ENCODE measurements around the gene TKTL1. TPM values are rescaled to one million over a fixed set of nuclear protein-coding genes. Genes with fewer than 3 reads are reported as not detected.
"Not testable (repeated sequence)": the region's sequence is repeated elsewhere in the genome, so short reads cannot be mapped to it uniquely, and the experiment has no call there.

Gene TKTL1
- polyA plus RNA-seq, 1 donor = 0.28 TPM

DNA sequence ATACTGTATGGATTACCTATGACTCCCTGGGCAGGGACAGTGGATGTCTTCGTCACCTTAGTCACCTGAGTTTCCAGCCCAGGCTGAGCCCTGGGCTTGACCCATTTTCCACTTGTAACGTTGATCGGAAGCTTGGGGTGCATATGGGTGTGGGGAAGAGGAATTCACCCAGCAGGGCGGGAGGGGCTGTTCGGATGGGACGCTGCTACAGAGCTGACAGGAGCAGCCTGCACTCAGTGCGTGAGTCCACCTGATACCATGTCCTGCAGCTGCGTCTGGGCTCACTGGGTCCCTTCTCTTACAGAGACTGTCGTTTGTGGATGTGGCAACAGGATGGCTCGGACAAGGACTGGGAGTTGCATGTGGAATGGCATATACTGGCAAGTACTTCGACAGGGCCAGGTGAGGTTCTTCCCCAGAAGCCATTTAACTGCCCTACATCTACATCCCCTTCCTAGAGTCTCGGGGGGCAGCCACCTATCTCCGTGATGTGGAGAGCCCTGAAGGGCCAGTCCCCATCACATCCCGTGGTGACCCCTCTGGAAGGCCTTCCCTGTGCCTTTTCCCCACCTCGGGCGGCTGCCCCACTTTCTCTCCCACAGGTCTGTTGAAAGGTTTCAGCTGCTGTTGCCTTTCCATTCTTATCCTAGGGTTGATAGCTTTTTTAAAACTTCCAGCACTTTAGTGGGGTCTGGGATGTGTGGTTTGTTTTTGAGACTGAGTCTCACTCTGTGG is 13.6 kb downstream of the TKTL1 start:
- DNase-seq = no peak

DNA sequence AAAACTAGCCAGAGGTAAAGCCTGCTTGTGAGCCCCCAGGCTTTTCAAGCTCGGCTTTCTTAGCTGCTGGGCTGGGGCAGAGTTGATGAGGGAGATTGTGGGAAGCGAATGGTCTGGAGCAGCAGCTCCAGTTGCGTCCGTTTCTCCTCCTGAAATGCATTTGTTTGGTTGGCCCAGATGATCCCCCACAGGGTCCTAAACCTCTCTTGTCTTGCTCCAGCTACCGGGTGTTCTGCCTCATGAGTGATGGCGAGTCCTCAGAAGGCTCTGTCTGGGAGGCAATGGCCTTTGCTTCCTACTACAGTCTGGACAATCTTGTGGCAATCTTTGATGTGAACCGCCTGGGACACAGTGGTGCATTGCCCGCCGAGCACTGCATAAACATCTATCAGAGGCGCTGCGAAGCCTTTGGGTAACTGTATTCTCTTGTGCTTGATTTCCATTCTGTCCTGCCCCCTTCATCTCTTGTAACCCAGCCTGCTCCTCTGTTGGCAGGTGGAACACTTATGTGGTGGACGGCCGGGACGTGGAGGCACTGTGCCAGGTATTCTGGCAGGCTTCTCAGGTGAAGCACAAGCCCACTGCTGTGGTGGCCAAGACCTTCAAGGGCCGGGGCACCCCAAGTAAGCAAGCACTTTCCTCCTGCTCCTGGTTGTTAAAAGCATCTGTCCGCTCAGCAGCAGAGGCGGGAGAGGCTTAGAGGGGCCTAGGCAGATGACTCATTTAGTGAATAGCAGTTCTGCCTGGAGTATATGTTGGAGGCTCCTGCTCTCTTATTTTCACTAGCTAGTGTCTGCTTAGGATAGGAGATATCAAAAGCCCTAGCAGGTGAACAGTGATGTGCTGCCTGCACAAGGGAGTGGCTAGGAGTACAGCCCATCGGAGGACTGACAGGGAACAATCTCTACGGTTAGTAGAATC is 15.3 kb downstream of the TKTL1 start:
- DNase-seq = no peak

DNA sequence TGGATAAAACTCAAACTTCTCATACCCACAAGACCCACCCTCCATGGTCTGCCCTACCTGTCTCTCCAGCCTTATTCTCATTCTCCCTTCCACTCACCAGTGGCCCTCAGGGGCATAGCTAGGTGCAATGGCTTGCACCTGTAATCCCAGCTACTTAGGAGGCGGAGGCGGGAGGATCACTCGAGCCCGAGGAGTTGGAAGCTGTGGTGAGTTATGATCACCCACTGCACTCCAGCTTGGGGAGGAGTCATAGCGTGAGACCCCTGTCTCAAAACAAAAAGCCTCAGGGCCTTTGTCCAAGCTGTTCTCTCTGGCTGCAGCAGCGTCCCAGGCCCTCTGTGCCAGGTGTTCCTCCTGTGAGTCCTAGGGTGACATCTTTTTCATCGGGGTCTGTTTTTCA is 16.5 kb downstream of the TKTL1 start:
- DNase-seq = no peak

DNA sequence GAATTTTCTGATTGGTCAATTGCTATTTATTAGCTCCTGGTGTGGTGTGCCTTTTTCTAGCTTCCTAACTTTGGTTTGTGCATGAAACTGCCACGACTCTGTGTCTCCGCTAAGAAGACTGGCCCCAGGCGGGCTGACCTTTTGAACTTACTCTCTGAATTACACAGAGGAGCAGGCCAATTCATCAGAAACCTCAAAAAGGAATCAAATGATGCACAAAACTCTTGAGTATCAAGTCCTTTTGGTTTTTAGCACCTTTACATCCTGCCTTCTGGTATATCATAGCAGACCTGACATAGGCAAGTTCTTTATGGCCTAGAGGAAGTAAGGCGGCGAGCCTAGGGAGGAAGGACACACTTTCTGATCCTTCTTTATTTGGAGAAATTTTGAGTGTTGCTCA is 17.6 kb downstream of the TKTL1 start:
- DNase-seq = no peak

DNA sequence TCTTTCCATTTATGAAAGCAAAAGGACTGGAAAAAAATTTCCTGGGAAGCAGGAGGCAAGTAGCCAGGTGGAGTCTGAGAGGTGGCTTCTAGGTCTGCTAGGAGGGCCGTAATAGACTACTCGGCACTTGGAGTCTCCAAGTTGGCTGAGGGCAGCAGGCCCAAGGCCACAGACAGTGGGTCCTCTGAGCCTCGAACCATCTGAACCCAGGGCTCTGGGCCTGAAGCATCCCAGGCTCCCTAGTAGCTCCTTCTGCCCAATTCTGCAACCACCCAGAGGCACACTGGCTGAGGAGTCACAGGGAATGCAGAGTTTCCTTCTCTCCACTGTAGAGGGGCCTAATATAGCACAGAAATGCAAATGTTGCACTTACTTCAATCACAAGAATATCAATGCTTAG is 19.8 kb downstream of the TKTL1 start:
- no peak for DNase-seq

DNA sequence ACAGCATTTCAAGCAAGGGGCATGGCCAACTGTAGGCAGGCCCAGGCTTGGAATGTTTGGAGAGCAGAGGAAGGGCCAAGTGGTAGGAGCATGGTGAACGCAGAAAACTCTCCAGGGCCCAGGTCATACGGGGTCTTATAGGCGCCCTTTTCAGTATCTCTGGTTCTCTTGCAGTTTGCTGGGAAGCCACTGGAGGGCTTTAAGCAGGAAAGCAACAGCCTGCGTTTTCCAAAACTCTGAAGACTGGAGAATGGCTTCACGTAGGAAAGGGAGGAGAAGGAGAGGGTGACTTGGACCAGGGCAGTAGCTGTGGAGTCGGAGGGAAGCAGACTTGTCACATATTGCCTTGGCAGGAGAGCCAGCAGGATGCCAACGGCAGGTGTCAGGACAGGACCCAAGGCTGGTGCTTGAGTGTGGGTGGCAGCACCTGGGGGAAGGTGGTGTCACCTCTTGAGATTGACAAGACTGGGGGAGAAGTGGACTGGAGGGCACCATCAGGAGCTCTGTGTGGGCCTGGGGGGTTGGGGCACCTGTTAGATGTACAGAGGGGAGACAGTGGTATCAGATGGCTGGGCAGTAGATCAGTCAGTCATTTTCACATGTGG is 21.9 kb downstream of the TKTL1 start:
- DNase-seq = no peak

DNA sequence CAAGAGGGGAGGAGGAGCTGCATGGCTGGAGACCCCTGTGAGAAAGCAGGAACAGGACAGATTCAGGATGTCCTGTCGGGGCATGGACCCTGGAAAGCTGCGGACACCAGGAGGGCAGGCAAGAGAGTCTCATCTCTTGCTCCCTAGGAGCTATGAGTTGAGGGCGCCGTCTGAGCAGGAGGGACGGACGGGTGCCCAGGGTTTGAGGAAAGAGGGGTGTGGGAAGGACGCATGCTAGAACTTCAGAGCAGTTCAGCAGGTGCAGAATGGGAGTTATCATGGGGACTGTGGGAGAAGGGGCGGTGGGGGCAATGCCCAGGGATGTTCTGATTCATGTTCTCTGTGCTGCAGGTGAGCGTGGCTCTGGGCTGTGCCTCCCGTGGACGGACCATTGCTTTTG is 24.8 kb downstream of the TKTL1 start:
- no peak for DNase-seq

DNA sequence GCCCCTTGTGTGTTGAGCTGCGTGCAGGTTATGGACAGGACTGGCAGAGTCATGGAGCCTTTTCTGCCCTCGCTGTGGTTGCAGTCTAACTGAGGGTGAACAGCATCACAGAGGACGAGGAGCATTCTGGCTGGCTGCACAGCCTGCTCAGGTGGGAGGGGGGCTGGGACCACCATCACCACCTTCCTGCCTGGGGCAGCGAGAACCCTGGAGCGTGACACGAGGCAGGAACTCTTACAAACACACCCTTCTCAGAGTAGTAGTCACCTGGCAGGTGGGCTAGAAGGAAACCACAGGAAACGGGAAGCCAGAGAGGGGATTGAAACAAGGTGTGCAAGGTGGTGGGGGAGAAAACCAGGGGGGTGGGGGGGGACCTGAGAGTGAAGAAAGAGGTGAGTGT is 25.6 kb downstream of the TKTL1 start:
- DNase-seq = no peak

DNA sequence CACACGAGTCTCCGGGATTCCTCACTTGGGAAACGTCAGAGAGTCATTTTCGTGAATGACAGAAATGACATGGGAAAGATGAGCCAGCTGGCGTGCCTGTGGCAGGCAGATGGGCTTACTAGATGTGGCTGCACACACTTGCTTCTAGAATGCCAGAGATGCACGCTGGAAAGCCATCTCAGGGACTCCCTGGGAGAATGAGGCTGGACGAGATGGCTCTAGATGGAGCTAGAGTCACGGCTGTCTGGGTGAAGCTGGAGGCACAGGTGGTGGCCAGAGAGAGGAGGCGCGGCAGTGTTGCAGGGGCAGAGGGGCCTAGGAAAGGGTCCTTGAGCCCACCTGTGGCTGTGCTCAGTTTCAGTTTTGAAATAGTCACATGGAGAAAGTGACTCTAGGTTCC is 26.0 kb downstream of the TKTL1 start:
- no peak for DNase-seq

DNA sequence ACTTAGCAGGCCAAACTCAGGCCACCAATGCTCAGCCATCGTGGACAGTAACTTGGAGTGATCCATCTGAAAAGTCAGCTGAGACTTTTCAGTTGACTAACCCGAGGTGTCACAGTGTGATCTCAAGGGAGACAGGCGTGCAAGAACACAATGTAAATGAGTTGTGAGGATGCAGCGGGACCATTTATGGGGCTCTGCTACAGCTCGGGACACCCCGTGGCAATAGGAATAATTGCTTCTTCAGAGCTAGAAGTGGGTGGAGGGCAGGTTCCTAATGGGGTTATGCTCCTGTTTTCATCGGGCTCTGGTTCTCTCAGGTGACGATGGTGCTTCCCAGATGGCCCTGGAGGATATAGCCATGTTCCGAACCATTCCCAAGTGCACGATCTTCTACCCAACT is 27.3 kb downstream of the TKTL1 start:
- no peak for DNase-seq

DNA sequence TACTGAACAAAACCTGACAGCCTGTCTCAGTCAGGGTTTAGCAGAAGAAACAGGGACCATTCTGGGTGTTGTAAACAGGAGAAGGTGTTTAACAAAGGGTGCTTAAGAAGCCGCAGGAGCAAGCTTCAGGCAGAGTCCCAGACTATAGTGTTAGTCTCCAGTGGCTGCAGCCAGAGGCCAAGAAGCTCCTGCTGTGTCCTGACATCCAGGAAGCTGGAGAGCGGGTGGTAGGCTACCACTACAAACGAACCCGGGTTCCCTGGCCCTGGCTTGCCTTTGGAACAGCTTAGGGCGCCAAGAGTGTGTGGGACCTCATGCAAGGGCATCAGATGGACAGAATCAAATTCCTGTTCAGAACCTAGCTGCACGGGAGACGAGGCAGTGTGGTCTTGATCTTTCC is 27.9 kb downstream of the TKTL1 start:
- no peak for DNase-seq

DNA sequence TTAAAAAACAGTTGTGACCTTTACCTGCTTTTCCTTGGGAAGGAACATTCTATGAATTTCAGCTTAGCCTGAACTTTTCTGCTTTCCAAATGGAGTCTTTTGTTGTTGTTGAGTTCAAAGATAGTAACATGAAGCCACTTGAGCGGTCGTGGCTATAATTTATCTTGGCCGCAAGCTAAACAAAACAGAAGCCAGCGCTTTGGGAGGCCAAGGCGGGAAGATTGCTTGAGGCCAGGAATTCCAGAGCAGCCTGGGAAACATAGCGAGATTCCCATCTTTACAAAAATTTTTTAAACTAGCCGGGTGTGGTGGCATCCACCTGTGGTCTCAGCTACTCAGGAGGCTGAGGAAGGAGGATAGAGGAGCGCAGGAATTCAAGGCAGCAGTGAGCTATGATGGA is 29.9 kb downstream of the TKTL1 start:
- DNase-seq = peak; percentile 54

DNA sequence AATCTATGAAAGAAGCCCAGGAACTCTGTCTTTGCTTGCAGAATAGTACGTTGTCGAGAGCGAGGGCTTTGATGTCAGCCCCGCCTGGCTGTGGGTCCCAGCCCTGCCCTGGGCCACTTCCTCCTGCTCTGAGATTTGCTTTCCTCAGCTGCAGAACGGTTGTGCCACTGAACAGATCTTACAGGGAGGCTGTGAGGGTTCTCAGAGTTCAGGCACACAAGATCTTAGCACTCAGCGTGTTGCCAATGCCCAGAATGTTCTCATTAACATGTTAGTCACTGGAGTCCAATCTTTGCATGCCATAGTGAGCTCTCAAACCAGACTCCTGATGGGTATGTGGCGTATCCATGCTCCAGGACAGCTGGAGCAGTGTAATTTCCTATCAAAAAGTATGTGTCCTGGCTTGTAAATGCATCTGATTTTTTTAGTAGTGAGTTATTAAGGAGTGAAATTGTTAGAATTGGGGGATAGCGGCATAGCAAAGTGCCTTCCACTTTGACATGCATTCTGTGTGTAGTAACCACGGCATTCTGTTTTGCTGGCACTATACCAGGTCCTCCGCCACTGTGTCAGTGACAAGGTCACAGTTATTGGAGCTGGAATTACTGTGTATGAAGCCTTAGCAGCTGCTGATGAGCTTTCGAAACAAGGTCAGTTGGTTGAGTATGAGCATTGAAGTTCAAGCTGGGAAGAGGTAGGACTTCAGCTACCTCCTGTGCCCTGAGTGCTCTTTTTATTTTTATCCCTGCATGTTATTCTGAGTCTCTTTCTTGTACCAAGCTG is 31.6 kb downstream of the TKTL1 start:
- no peak for DNase-seq

DNA sequence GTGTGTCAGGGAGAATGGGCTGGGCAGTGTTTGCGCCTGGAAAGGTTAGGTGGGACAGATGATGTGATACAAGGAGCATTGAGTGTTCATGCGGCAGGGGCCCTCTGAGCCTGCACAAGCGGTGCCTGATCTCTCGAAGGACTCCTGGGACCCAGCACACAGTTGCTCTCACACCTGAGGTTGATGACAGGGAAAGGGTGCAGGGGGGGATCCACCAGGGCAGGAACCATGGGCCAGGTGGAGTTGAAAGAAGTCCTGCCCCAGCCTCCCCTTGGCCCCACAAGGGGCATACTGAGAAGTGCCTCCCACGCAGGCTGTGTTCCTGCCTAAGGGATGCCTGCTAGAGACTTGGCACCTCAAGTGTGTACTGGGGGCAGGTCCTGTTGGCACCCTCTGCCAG is 33.1 kb downstream of the TKTL1 start:
- no peak for DNase-seq

DNA sequence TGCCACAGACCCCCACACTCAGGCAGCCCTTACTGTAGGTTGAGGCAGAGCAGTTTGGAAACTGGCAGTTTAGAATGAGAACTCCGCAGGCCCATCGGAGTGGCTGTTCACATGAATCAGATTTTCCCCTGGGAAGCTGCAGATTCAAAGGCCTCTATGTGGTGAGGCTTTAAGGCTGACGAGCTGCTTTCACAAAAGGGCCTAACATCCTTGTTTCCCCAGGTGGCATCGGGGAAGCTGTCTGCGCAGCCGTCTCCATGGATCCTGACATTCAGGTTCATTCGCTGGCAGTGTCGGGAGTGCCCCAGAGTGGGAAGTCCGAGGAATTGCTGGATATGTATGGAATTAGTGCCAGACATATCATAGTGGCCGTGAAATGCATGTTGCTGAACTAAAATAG is 33.7 kb downstream of the TKTL1 start:
- no peak for DNase-seq

DNA sequence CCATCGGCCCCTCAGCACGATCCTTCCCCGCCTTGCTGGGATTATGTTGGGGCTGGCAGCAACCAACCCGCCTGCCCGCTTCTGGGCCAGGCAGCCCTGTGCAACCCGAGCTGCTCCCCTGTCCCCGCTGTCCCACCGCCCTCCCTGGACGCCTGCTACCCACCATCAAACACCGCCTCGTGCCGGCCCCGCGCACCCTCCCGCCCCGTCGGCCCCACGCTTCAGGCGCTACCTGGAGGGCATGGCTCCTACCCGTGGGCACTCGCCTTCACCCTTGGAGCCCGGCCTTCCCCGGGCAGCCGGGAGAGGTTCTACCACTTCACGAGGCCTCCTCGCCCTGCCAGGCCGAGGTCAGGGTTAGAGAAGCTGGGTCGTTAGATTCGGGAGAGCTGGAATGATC is 37.0 kb downstream of the TKTL1 start:
- no peak for DNase-seq

DNA sequence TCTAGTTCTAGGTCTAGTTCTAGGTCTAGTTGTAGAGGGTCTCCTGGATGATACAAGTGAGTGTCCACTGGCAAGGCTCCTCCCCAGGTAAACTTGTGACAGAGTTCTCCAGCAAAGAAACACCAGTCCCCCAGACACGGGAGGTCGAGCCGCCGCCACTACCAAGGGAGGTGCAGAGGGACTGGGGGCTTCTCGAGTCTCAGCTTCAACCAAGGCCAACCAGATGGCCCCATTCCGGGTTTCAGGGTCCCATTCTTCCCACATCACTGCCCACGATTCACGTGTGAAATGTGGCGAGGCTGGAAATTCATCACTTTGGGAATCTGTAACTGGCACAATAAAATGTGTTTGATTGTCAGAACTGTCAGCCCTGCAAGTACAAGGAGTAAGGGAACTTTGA is 37.5 kb downstream of the TKTL1 start:
- DNase-seq = no peak

DNA sequence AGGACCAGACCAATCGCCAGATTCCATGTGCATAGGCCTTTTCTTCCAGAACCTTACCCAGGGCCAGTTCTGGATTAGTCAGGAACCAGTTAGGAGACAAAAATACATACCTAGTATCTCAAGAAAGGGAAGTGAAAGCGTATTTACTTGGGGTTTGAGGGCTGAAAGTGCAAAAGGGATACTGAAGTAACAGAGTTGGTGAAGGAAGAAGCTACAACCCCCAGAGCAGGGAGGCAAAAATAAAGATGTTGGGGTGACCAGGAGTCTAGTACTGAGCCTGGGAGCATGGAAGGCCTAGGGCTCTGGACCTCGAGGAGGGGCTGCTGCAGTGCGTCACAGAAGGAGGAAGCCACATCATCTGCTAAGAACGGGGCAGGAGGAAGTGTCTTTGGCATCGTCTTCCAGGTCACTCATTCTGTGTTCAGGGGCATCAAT is 38.3 kb downstream of the TKTL1 start:
- no peak for DNase-seq

DNA sequence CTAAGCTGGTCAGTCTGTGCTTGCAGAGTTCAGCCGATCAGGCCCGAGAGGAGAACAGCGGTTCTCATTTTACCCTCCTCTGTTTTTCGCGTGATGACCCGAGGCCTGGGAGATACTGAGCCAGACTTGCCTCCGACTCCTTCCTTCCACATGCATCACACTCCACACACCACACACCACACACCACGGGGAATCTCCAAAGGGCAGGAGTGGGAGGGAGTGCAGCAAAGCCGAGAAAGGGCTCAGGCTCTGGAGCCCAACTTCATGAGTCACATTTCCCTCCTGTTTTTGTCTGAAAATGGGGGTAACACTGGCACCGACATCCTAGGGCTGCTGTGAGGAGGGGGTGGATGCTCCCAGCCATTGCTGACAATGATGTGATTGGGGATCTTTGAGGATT is 38.9 kb downstream of the TKTL1 start:
- no peak for DNase-seq

DNA sequence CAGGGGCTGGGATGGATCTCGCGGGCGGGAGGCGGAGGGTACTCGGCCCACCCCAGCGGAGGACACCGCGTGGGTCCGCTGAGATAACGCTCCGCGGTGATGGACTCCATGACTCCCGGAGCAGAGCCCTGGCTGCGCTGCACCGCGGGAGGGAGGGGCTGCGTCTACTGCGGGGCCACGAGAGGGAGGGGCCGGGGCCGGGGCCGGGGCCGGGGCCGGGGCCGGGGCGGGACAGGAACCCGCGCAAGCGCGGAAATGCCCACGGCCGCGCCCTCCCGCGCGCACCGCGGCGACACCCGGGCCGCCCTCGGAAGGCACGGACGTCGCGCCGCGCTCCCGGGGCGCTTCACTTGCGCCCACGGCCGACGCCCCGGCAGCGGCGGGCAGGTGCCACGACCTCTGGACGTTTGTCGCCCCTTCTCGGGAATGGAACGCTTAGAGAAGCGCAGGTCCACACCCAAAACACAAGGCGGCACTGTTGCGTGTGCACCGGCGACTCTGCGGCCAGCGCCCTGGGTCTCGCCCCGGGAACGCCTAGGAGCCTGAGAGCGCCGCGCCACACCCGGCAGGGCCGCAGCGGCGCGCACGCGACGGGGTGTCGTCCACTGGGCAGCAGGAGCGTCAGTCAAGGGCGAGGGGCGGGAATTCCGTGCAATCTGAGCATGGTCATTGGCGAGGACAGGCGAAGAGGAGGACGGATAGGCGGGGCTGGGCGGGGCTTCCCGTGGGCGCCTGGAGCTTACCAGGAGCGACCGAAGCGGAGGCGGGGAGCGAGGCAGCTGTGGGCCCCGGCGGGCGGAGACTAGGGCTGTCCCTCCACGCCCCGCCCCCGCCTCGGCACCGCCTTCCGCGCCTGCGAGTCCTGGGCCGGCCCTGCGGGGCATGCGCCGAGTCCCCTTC is 46.1 kb downstream of the TKTL1 start:
- DNase-seq = not testable (repeated sequence)

DNA sequence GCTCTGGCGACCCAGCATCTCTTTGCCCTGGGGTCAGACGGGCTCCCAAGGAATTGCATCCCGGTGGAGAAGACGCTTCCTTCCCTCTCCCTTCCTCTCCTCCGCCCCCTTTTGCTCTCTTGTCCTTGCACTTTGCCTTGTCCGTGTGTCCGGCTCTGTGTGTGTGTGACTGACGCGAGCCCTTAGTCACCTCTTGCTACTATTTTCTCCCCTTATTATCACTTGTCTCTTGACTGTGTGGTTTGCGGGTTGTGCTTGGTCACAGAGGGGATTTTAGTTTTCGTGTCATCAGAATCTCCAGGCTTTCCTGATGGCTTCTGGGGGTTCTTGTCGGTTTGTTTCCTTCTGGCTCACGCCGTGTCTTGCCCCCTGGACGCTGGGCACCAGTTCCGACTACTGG is 47.5 kb downstream of the TKTL1 start:
- not testable (repeated sequence) for DNase-seq

Measured in left kidney (tissue), 2 donors.